Activated T-cell treated with anti-CD3 and anti-CD28 coated beads, Interleukin-2, amount 50 U/mL, for 24 hours (primary cell): Measurements from ENCODE around the gene OR10X1.

Experiments
- DNase-seq: peaks from one replicate; pipeline ENCODE4 v3.0.0-alpha.2; 2020
- H3K27ac Mint-ChIP-seq: 2 replicates; pipeline ENCODE4 v1.8.0; 2020; ENCODE audit warnings: mild to moderate bottlenecking, mixed read lengths
- H3K27me3 Mint-ChIP-seq: 2 replicates; pipeline ENCODE4 v1.8.0; 2020; ENCODE audit warnings: mixed read lengths
- H3K36me3 Mint-ChIP-seq: 2 replicates; pipeline ENCODE4 v1.8.0; 2020; ENCODE audit warnings: low read depth, mixed read lengths
- H3K4me1 Mint-ChIP-seq: 2 replicates; pipeline ENCODE4 v1.8.0; 2020; ENCODE audit warnings: low read depth, mixed read lengths
- H3K4me3 Mint-ChIP-seq: 2 replicates; pipeline ENCODE4 v1.8.0; 2020; ENCODE audit warnings: mild to moderate bottlenecking, moderate library complexity, mixed read lengths
- H3K9me3 Mint-ChIP-seq: 2 replicates; pipeline ENCODE4 v1.8.0; 2020; ENCODE audit warnings: mixed read lengths

Gene OR10X1

DNA sequence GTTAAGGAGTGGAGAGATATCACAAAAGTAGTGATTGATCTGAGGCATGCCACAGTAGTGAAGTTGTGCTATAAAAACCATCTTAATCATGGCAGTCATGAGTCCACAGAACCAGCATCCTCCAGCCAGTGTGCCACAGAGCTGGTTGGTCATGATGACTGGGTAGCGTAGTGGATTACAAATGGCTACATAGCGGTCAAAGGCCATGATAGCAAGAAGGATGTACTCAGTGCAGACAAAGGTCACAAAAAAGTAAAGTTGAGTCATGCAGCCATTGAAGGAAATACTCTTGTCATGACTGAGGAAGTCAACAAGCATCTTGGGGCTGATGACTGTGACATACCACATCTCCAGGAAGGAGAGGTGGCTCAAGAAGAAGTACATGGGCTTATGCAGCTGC is 32.2 kb downstream of the OR10X1 start:
- no peak overlapping the region for H3K4me3 Mint-ChIP-seq

DNA sequence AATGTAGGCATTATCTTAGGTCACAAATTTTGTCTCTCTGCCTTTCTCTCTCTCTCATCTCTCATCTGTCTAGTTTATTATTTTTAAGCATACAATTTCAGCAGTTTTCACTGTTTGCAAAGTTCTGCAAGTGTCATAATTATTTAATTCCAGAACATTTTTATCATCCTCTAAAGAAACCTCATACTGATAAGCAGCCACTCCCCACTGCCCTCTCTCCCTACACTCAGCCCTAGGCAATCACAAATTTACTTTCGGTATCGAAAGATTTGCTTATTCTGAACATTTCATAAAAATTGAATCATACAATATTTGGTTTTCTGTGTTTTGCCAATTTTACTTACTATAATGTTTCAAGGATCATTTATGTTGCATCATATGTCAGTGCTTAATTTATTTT is 42.1 kb downstream of the OR10X1 start:
- Mint-ChIP-seq H3K36me3 (no peaks in the 10 kb centered on the region), H3K4me3 (no peak overlapping the region), H3K27ac (no peak overlapping the region), H3K9me3 (no peaks in the 10 kb centered on the region), H3K27me3 (no peaks in the 10 kb centered on the region), H3K4me1 (no peaks in the 10 kb centered on the region)
- no peak for DNase-seq

More for the DNA sequence above, 32.2 kb downstream of the OR10X1 start:
- Mint-ChIP-seq H3K4me1 (no peaks in the 10 kb centered on the region), H3K9me3 (no peaks in the 10 kb centered on the region), H3K27me3 (peaks cover 40% of the 10 kb centered on the region), H3K27ac (no peak overlapping the region), H3K36me3 (no peaks in the 10 kb centered on the region)
- DNase-seq: no peak

DNA sequence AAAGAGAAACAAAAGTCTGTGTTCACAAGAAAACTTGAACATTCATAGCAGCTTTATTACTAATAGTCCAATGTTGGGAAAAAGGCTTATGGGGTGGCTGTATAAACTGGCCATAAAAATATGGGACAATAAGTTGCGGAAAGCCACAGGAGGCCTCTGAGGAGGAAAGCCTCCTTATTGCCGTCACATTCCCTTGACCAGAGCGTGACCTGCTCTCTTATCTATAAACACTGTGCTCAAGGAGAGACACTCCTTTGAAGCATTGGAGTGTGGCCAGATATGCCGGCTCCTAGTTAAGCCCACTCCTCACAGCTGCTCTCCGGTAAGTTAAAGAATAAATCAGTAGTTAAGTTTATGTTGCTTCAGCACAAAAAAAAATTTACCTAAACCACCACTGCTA is 45.2 kb downstream of the OR10X1 start:
- no peaks in the 10 kb centered on the region for H3K36me3 Mint-ChIP-seq
- H3K4me1 Mint-ChIP-seq: no peaks in the 10 kb centered on the region
- DNase-seq: no peak
- H3K9me3 Mint-ChIP-seq: no peaks in the 10 kb centered on the region
- H3K27me3 Mint-ChIP-seq: peaks cover 11% of the 10 kb centered on the region
- H3K27ac Mint-ChIP-seq: no peak overlapping the region
- no peak overlapping the region for H3K4me3 Mint-ChIP-seq
